Measurements from ENCODE around the gene ZNF215.

GRCh38 chr11:6876914-6877313 is 49.3 kb upstream of the ZNF215 start:
- TF ChIP-seq CTCF (IDR thresholded peaks at IDR 0.05; ENCODE audit: extremely low read depth in 1 of 2, insufficient read depth in 1 of 2, low read depth in 1 of 2, low read length in 2 of 2) (no peak), MAX (IDR thresholded peaks at IDR 0.05; ENCODE audit: insufficient read depth, insufficient read length) (no peak), POLR2AphosphoS5 (IDR thresholded peaks at IDR 0.05; ENCODE audit: insufficient read depth, low read depth, low read length) (no peak)
